DND-41 (cell line): ENCODE measurements around the gene TMEM86B.

Experiments used
- EZH2 ChIP-seq: IDR thresholded peaks from 3 replicates; pipeline ENCODE4 v1.6.1; 2012; ENCODE audit warnings: borderline replicate concordance, low read depth, mild to moderate bottlenecking, moderate library complexity, low read length, inconsistent platforms; ENCODE audit not compliant: severe bottlenecking
- TF ChIP-seq, protein P1 (sequence below): IDR thresholded peaks from 2 replicates; pipeline ENCODE4 v1.5.1; 2012; ENCODE audit warnings: borderline replicate concordance, low read length, moderate library complexity, mild to moderate bottlenecking; ENCODE audit not compliant: poor library complexity, severe bottlenecking; ENCODE audit errors: extremely low read depth

DNA sequence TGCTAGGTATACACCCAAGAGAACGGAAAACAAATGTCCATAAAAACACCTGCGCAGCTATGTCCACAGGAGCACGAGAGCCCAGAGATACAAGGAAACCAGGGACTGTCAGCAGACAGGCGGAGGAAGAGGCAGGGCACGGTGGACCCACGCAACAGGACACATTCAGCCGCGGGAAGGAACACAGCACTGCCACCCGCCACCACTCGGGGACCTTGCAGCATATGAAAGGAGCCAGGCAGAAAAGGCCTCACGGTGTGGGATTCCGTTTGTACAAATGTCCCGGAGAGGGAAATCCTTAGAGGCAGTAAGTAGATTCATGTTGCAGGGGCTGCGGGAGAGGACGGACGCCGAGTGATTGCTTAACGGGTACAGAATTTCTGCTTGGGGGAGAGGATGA lies 43.6 kb upstream of the TMEM86B start:
- TF ChIP-seq EZH2, result no peak
- TF ChIP-seq, protein P1, sequence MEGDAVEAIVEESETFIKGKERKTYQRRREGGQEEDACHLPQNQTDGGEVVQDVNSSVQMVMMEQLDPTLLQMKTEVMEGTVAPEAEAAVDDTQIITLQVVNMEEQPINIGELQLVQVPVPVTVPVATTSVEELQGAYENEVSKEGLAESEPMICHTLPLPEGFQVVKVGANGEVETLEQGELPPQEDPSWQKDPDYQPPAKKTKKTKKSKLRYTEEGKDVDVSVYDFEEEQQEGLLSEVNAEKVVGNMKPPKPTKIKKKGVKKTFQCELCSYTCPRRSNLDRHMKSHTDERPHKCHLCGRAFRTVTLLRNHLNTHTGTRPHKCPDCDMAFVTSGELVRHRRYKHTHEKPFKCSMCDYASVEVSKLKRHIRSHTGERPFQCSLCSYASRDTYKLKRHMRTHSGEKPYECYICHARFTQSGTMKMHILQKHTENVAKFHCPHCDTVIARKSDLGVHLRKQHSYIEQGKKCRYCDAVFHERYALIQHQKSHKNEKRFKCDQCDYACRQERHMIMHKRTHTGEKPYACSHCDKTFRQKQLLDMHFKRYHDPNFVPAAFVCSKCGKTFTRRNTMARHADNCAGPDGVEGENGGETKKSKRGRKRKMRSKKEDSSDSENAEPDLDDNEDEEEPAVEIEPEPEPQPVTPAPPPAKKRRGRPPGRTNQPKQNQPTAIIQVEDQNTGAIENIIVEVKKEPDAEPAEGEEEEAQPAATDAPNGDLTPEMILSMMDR, result no peak
